Neural cell (in vitro differentiated cells): Measurements from ENCODE around the gene TNS1. TPM values are rescaled to one million over a fixed set of nuclear protein-coding genes. Genes with fewer than 3 reads are reported as not detected.

Source experiments
- H2AFZ ChIP-seq: fragments of 200-600, 300-800 bp; sonication (generic), shearing (Covaris generic); 2 replicates; pipeline ENCODE4 v1.6.0; 2014; ENCODE audit warnings: low read depth, mild to moderate bottlenecking, antibody characterized with exemption, low read length, moderate library complexity
- H3F3A ChIP-seq: fragments of 200-600 bp; shearing (Covaris generic); 2 replicates; pipeline ENCODE4 v1.6.1; 2016; ENCODE audit warnings: mild to moderate bottlenecking, moderate library complexity, mixed read lengths, antibody characterized with exemption, low read length; ENCODE audit not compliant: insufficient read depth, poor library complexity, severe bottlenecking
- H3K27ac ChIP-seq: fragments of 200-600, 300-800 bp; sonication (generic), shearing (Covaris generic); 2 replicates; pipeline ENCODE4 v1.5.1; 2014; ENCODE audit warnings: mild to moderate bottlenecking, low read length, moderate library complexity
- H3K27me3 ChIP-seq: fragments of 300-800, 200-600 bp; sonication (generic), shearing (Covaris generic); 2 replicates; pipeline ENCODE4 v1.6.0; 2014; ENCODE audit warnings: mild to moderate bottlenecking, low read depth, low read length, moderate library complexity; ENCODE audit not compliant: insufficient read depth
- H3K36me3 ChIP-seq: fragments of 300-800, 200-600 bp; sonication (generic), shearing (Covaris generic); 2 replicates; pipeline ENCODE4 v1.5.1; 2014; ENCODE audit warnings: mild to moderate bottlenecking, antibody characterized with exemption, low read length, moderate library complexity; ENCODE audit not compliant: insufficient read depth
- H3K4me2 ChIP-seq: fragments of 300-800, 200-600 bp; sonication (generic), shearing (Covaris generic); 2 replicates; pipeline ENCODE4 v1.6.0; 2014; ENCODE audit warnings: mild to moderate bottlenecking, low read length
- H3K4me3 ChIP-seq: fragments of 300-800, 200-600 bp; sonication (generic), shearing (Covaris generic); 2 replicates; pipeline ENCODE4 v1.5.1; 2014; ENCODE audit warnings: mild to moderate bottlenecking, low read length, moderate library complexity
- H3K79me2 ChIP-seq: fragments of 200-600 bp; shearing (Covaris generic); replicated peaks from 2 replicates; pipeline ENCODE4 v1.6.0; 2014; ENCODE audit warnings: mild to moderate bottlenecking, low read length, moderate library complexity; ENCODE audit not compliant: insufficient read depth
- H3K9ac ChIP-seq: fragments of 300-800, 200-600 bp; sonication (generic), shearing (Covaris generic); 2 replicates; pipeline ENCODE4 v1.6.1; 2016; ENCODE audit warnings: mild to moderate bottlenecking, low read length, mixed read lengths
- H3K9me2 ChIP-seq: fragments of 200-600 bp; shearing (Covaris generic); 2 replicates; pipeline ENCODE4 v1.6.1; 2016; ENCODE audit warnings: mild to moderate bottlenecking, low read length, mixed read lengths; ENCODE audit not compliant: insufficient read depth
- H3K9me3 ChIP-seq: fragments of 200-600, 300-800 bp; sonication (generic), shearing (Covaris generic); 2 replicates; pipeline ENCODE4 v1.6.1; 2016; ENCODE audit warnings: mild to moderate bottlenecking, mixed run types, low read length, moderate library complexity, mixed read lengths
- H4K20me1 ChIP-seq: fragments of 200-600 bp; shearing (Covaris generic); 2 replicates; pipeline ENCODE4 v1.6.1; 2016; ENCODE audit warnings: mild to moderate bottlenecking, mixed run types; ENCODE audit not compliant: insufficient read depth
- CTCF ChIP-seq: fragments of 450-650 bp; IDR thresholded peaks from 2 replicates; pipeline ENCODE4 v1.5.1; 2014; ENCODE audit warnings: antibody characterized with exemption, mild to moderate bottlenecking, moderate library complexity; ENCODE audit not compliant: poor library complexity, severe bottlenecking
- EP300 ChIP-seq: fragments of 450-650 bp; conservative IDR thresholded peaks from 2 replicates; pipeline ENCODE4 v1.6.1; 2014; ENCODE audit warnings: antibody characterized with exemption, mild to moderate bottlenecking, moderate library complexity; ENCODE audit not compliant: poor library complexity, severe bottlenecking
- EZH2 ChIP-seq: fragments of 200-600, 300-800 bp; shearing (Covaris generic), sonication (generic); IDR thresholded peaks from 2 replicates; pipeline ENCODE4 v1.6.1; 2014; ENCODE audit warnings: antibody characterized with exemption, low read length, borderline replicate concordance, mild to moderate bottlenecking; ENCODE audit not compliant: insufficient read depth, poor library complexity, severe bottlenecking
- MXI1 ChIP-seq: fragments of 450-650 bp; conservative IDR thresholded peaks from 2 replicates; pipeline ENCODE4 v1.6.1; 2014; ENCODE audit warnings: antibody characterized with exemption, mild to moderate bottlenecking; ENCODE audit not compliant: poor library complexity, severe bottlenecking
- POLR2AphosphoS5 ChIP-seq: IDR thresholded peaks from 2 replicates; pipeline ENCODE4 v1.6.1; 2012
- RAD21 ChIP-seq: fragments of 450-650 bp; conservative IDR thresholded peaks from 2 replicates; pipeline ENCODE4 v1.6.1; 2014; ENCODE audit warnings: antibody characterized with exemption, mild to moderate bottlenecking, moderate library complexity
- REST ChIP-seq: IDR thresholded peaks from 2 replicates; pipeline ENCODE4 v1.6.1; 2012; ENCODE audit warnings: borderline replicate concordance
- SMC3 ChIP-seq: fragments of 450-650 bp; conservative IDR thresholded peaks from 2 replicates; pipeline ENCODE4 v1.6.1; 2014; ENCODE audit warnings: antibody characterized with exemption, mild to moderate bottlenecking, moderate library complexity; ENCODE audit not compliant: poor library complexity
- TAF1 ChIP-seq: IDR thresholded peaks from 2 replicates; pipeline ENCODE4 v1.6.1; 2012; ENCODE audit warnings: low read depth
- polyA plus RNA-seq: library from polyadenylated mRNA; depleted of rRNA; stranded (reverse); fragments of >200 nt; gene quantifications from 2 replicates; pipeline ENCODE4 v1.2.3, GENCODE V29; 2014

TNS1 gene
- polyA plus RNA-seq, 1 donor from 2014 or later: 1.5 TPM

DNA sequence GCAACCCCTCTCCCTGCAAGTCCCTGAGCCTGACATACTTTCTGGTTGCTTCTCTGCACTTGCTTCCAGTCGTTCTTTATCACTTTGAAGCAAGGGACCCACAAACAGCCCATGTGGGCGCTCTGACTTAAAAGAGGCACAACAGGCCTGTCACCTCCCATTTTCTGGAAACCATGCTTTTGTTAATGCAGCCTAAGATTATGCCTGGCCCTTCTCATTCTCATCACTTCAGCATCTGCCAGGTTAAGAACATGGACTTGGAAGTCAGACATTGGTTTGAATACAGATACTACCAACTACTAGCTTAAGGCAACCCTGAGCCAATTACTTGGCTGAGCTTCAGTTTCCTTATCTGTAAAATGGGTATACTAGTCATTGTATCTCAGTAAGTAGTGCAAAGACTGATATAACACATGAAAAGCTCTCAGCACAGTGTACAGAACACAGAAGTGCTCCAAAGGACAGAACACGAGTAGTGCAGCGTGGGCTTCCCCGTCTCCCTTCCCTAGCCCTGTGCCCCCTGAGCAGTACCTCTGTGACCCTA, 141.4 kb downstream of the TNS1 start:
- Histone ChIP-seq H4K20me1 (no peaks in the 10 kb centered on the region), H3K36me3 (no peaks in the 10 kb centered on the region), H3K4me3 (no peak overlapping the region), H3K27ac (no peak overlapping the region), H3K9me2 (no peaks in the 10 kb centered on the region), H3F3A (no peaks in the 10 kb centered on the region), H3K79me2 (no peaks in the 10 kb centered on the region), H3K9me3 (no peaks in the 10 kb centered on the region), H2AFZ (no peak overlapping the region), H3K9ac (no peak overlapping the region), H3K27me3 (no peaks in the 10 kb centered on the region), H3K4me2 (no peak overlapping the region)
- TF ChIP-seq CTCF (no peak), SMC3 (no peak), REST (no peak), TAF1 (no peak), MXI1 (no peak), RAD21 (no peak), POLR2AphosphoS5 (no peak), EZH2 (no peak), EP300 (no peak)

GRCh38 chr2:217859926-217860325, 142.9 kb downstream of the TNS1 start:
- Histone ChIP-seq H2AFZ (no peak overlapping the region), H3F3A (no peaks in the 10 kb centered on the region), H3K9ac (no peak overlapping the region), H3K4me3 (no peak overlapping the region), H3K4me2 (no peak overlapping the region), H3K36me3 (no peaks in the 10 kb centered on the region), H3K27me3 (no peaks in the 10 kb centered on the region), H4K20me1 (no peaks in the 10 kb centered on the region), H3K27ac (no peak overlapping the region), H3K9me2 (no peaks in the 10 kb centered on the region), H3K79me2 (no peaks in the 10 kb centered on the region), H3K9me3 (no peaks in the 10 kb centered on the region)
- TF ChIP-seq REST (no peak), POLR2AphosphoS5 (no peak), EZH2 (no peak), EP300 (no peak), RAD21 (no peak), CTCF (no peak), MXI1 (no peak), SMC3 (no peak), TAF1 (no peak)
